Subcutaneous abdominal adipose tissue (tissue), 5 donors: ENCODE results near the gene LCAT.
"Not testable (repeated sequence)": the region's sequence is repeated elsewhere in the genome, so short reads cannot be mapped to it uniquely, and the experiment has no call there.

Source experiments
- H3K27ac ChIP-seq: one replicate; pipeline ENCODE4 v1.7.0; 2013; ENCODE audit warnings: low read depth, mild to moderate bottlenecking, inconsistent platforms, low read length, moderate library complexity
- H3K27me3 ChIP-seq, 5 donors: one replicate each; pipeline ENCODE4 v1.7.0; 2013; ENCODE audit warnings: low read length in 5 of 5, inconsistent platforms in 1 of 5; ENCODE audit not compliant: control insufficient read depth in 5 of 5, insufficient read depth in 4 of 5
- H3K36me3 ChIP-seq, 5 donors: one replicate each; pipeline ENCODE4 v1.7.0; 2013; ENCODE audit warnings: low read length in 5 of 5; ENCODE audit not compliant: control insufficient read depth in 5 of 5, insufficient read depth in 5 of 5
- H3K4me1 ChIP-seq, 5 donors: one replicate each; pipeline ENCODE4 v1.7.0; 2013; ENCODE audit warnings: low read length in 5 of 5, mild to moderate bottlenecking in 3 of 5, moderate library complexity in 1 of 5; ENCODE audit not compliant: control insufficient read depth in 5 of 5, insufficient read depth in 5 of 5
- H3K4me3 ChIP-seq, 5 donors: one replicate each; pipeline ENCODE4 v1.7.0; 2013; ENCODE audit warnings: low read length in 5 of 5, low read depth in 1 of 5
- H3K9ac ChIP-seq, 5 donors: one replicate each; pipeline ENCODE4 v1.7.0; 2013; ENCODE audit warnings: low read length in 5 of 5, mild to moderate bottlenecking in 4 of 5, moderate library complexity in 3 of 5
- H3K9me3 ChIP-seq, 5 donors: one replicate each; pipeline ENCODE4 v1.7.0; 2013; ENCODE audit warnings: low read length in 5 of 5; ENCODE audit not compliant: control insufficient read depth in 5 of 5
- donor health status: healthy.
- donor health status: healthy.
- donor health status: healthy.
- donor health status: healthy.
- donor health status: healthy.

The LCAT gene

GRCh38 chr16:67982011-67982696, 38.2 kb upstream of the LCAT start:
- Histone ChIP-seq H3K27ac (no peak overlapping the region), H3K9ac (no peak overlapping the region), H3K9me3 (no peaks in the 10 kb centered on the region), H3K4me3 (no peak overlapping the region), H3K27me3 (peaks cover 0 to 9% (median 3%) of the 10 kb centered on the region in 5 donors), H3K36me3 (no peaks in the 10 kb centered on the region), H3K4me1 (peaks cover 0 to 24% (median 16%) of the 10 kb centered on the region in 5 donors)

- Histone ChIP-seq H3K9ac (no peak within 1 kb of the TSS), H3K4me3 (no peak within 1 kb of the TSS), H3K4me1 (peaks cover 0 to 21% (median 12%) of the 10 kb centered on the region in 5 donors), H3K27me3 (peaks cover 0 to 9% (median 3%) of the 10 kb centered on the region in 5 donors), H3K9me3 (no peaks in the 10 kb centered on the region), H3K27ac (no peak within 1 kb of the TSS), H3K36me3 (no peaks in the 10 kb centered on the region)
Observed at GRCh38 chr16:67979955-67980678, 36.2 kb upstream of the LCAT start, which contains the start of gene DPEP3. DPEP3 (minus strand) TSS chr16:67980499; CDS start chr16:67980380, 119 bp downstream.

- no peaks in the 10 kb centered on the region for H3K9me3 ChIP-seq
- no peaks in the 10 kb centered on the region for H3K36me3 ChIP-seq
- no peak overlapping the region for H3K4me3 ChIP-seq
- peaks cover 0 to 4% (median 0%) of the 10 kb centered on the region in 5 donors for H3K4me1 ChIP-seq
- H3K27me3 ChIP-seq: peaks cover 0 to 9% (median 3%) of the 10 kb centered on the region in 5 donors
- H3K27ac ChIP-seq: no peak overlapping the region
- no peak overlapping the region for H3K9ac ChIP-seq
Observed at GRCh38 chr16:67977469-67978227, 33.7 kb upstream of the LCAT start.

GRCh38 chr16:67977005-67977404, 33.1 kb upstream of the LCAT start:
- Histone ChIP-seq H3K27me3 (peaks cover 0 to 9% (median 3%) of the 10 kb centered on the region in 5 donors), H3K27ac (no peak overlapping the region), H3K36me3 (no peaks in the 10 kb centered on the region), H3K4me1 (peaks cover 0 to 4% (median 0%) of the 10 kb centered on the region in 5 donors), H3K4me3 (no peak overlapping the region), H3K9me3 (no peaks in the 10 kb centered on the region), H3K9ac (no peak overlapping the region)

GRCh38 chr16:67976205-67976604, 32.3 kb upstream of the LCAT start:
- no peak overlapping the region for H3K9ac ChIP-seq
- no peak overlapping the region for H3K27ac ChIP-seq
- H3K27me3 ChIP-seq: peaks cover 0 to 9% (median 3%) of the 10 kb centered on the region in 5 donors
- peaks cover 0 to 4% (median 0%) of the 10 kb centered on the region in 5 donors for H3K4me1 ChIP-seq
- no peak overlapping the region for H3K4me3 ChIP-seq
- no peaks in the 10 kb centered on the region for H3K36me3 ChIP-seq
- no peaks in the 10 kb centered on the region for H3K9me3 ChIP-seq

- H3K27ac ChIP-seq: no peak overlapping the region
Observed at GRCh38 chr16:67975321-67976105, 31.6 kb upstream of the LCAT start.

GRCh38 chr16:67972285-67972684, 28.4 kb upstream of the LCAT start:
- not testable (repeated sequence) for H3K27ac ChIP-seq, H3K36me3 ChIP-seq, H3K9ac ChIP-seq, H3K27me3 ChIP-seq, H3K4me3 ChIP-seq, H3K9me3 ChIP-seq
- H3K4me1 ChIP-seq: peaks cover 2 to 16% (median 13%) of the 10 kb centered on the region in 5 donors

More at GRCh38 chr16:67975321-67976105, 31.6 kb upstream of the LCAT start:
- Histone ChIP-seq H3K4me1 (peaks cover 0 to 4% (median 0%) of the 10 kb centered on the region in 5 donors), H3K9me3 (no peaks in the 10 kb centered on the region), H3K4me3 (no peak overlapping the region), H3K27me3 (peaks cover 0 to 7% (median 3%) of the 10 kb centered on the region in 5 donors), H3K36me3 (no peaks in the 10 kb centered on the region), H3K9ac (no peak overlapping the region)

- Histone ChIP-seq H3K9ac (no peak overlapping the region), H3K4me1 (peaks cover 14 to 28% (median 25%) of the 10 kb centered on the region in 5 donors), H3K27ac (no peak overlapping the region), H3K9me3 (no peaks in the 10 kb centered on the region), H3K36me3 (no peaks in the 10 kb centered on the region), H3K27me3 (no peaks in the 10 kb centered on the region), H3K4me3 (no peak overlapping the region)
Observed at GRCh38 chr16:67971111-67971510, 27.2 kb upstream of the LCAT start.

GRCh38 chr16:67969254-67970039, 25.5 kb upstream of the LCAT start:
- Histone ChIP-seq H3K27ac (peak overlapping the region; percentile 91), H3K36me3 (peaks cover 0 to 5% (median 3%) of the 10 kb centered on the region in 5 donors), H3K4me3 (peak overlapping the region; percentile 70 to 94 (median 84)), H3K4me1 (peaks cover 14 to 44% (median 39%) of the 10 kb centered on the region in 5 donors), H3K9me3 (no peaks in the 10 kb centered on the region), H3K9ac (peak overlapping the region; percentile 8 to 82 (median 82)), H3K27me3 (no peaks in the 10 kb centered on the region)
